ENCODE measurements around the gene ARHGAP10.
"Not testable (repeated sequence)": the region's sequence is repeated elsewhere in the genome, so short reads cannot be mapped to it uniquely, and the experiment has no call there.

The ARHGAP10 gene

DNA sequence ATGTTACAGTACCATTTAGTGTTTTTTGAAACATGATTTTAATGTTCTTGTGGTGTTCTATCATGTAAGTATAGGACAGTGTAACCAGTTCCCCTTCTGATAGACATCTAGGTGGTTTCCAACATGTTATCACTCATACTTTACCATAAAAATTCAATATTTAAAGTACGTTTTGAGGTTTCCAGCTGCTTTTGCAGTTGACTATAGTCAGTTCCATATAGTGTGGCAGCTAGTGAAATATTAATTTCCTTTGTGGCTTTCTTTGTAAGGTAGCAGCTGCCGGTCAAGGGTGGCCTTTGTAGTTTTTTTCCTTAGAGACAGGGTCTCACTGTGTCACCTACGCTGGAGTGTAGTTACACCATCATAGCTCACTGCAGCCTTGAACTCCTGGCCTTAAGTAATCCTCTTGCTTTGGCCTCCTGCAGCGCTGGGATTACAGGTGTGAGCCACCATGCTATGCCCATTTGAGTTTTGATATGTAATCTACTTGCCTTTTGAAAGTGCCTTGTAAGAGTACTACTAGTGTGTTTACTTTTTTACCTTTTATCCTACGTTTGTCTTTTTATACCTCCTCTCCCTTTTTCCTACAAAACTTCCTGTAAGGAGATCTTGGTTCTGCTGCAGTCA, 63.0 kb downstream of the ARHGAP10 start:
- no peak for DNase-seq

DNA sequence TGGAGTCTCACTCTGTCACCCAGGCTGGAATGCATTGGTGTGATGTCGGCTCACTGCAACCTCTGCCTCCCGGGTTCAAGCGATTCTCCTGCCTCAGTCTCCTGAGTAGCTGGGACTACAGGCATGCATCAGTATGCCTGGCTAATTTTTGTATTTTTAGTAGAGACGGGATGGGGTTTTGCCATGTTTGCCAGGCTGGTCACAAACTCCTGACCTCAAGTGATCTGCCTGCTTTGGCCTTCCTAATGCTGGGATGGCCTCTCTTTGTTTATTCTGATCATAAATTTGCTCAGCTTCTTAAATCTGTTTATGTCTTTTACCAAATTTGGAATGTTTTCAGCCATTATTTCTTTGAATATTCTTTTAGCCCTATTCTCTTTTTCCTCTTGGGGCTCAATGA, 67.2 kb downstream of the ARHGAP10 start:
- DNase-seq: not testable (repeated sequence)

DNA sequence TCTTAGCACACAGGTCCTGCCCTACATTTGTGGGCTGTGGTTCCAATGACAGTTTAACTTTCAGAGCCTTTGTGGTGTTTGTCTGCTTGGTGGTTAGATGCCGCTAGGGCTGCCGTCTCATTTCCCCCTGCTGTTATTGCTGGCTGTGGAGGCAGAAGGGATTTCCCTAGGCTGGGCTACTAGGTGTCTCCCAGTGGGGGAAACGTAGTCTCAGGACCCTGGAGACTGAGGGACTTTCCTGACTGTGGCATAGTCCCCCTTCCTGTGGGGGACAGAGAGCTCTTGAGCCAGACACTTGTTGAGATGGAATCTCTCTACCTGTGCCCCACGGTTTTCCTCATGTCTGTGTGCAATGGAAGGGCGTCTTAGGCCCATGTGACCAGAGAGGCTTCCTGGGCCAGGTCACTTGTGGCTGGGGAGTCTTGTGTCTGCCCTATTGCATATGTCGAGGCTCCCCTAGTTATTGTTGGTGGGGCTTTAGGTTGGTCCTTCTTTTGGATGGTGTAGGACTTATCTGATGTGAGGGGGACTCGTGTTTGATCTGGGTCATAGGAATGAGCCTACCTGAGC, 68.2 kb downstream of the ARHGAP10 start:
- peak; percentile 13 to 23 for DNase-seq

DNA sequence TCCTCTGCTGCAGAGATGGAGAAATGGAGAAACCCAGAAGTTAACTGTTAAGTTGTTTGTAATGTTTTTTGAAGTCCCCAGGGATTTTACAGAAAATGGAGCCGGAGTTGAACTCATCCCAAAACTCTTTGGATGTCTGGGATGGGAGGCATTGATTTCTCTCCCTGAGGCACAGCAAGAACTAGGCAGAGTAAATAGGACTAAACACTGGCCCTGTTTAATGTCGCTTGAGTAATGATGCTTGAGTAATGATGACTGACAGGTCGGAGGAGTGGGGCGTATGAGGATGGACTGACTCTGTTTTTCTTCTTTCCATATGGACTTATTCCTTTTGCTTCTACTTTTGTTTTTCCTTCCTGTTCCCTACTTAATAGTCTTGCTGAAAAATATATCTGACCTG, 69.9 kb downstream of the ARHGAP10 start:
- DNase-seq: no peak

DNA sequence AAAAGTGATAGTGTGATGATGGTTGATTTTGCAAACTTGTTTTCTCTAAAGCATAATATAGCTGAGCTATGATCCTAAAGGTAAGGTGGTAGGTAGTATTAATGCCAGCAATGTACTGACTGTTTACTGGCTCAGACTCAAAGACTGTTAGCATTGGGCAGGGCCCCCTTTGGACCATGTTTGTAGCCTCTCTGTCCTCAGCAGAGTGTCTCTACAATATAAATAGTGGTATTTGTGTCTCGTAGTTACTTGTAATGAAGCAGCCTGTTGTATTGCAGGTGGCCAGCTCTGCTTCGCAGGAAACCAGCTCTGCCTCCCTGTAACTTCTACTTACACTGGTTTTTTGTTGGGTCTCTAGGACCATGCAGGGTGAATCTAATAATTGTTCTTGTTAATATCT, 70.5 kb downstream of the ARHGAP10 start:
- no peak for DNase-seq

DNA sequence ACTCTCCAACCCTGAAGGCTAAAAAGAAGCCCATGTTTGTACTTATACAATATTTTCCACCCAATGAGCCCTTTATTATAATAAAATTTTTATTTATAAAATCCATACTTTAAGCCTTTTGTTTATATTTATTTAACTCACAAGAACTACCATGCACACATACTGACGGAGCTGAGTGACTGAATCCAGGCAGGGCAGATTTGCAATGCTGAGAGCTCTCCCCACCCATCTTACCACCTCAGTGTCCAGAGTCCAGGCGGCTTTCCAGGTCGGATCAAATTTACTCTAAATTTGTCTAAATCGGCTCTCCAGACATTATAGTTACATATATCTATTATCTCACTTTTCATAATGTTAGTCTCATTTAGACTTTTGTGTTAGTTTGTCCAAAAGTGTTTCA, 74.1 kb downstream of the ARHGAP10 start:
- DNase-seq: no peak

DNA sequence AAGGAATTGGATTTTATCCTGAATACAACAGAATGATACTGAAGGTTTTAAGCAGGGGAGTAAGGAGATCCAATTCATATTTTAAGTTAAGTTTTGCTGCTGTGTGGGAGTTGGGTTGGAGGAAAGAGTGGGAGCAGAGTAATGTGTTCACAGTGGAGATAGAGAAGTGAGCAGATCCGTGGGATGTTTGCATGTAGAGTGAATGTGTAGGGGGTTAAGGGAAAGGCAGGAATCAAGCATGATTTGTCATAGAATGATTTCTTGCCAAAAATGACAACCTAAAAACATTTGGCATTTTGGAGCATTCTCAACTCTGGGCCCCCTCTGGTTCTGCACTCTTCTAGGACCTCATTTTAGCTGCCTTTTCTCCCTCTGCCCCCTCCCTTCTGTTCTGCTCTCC, 76.6 kb downstream of the ARHGAP10 start:
- DNase-seq: no peak

DNA sequence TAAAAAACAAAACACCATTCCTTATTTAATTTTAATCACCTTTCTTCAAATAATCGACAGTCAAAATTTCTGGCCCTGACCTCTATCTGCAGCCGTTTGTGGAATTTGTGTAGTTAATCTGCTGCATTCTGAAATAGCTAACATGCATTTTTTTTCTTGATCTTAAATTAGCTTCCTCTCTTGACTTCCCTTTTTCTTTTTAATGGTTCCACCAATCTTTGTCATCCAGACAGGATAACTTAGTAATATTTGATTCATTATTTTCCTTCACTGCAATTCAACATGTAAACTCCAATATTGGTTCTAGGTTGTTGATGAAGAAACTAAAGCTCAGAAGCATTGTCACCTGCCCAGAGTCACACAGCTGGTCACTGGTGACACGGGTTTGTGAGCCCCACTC, 77.3 kb downstream of the ARHGAP10 start:
- no peak for DNase-seq

DNA sequence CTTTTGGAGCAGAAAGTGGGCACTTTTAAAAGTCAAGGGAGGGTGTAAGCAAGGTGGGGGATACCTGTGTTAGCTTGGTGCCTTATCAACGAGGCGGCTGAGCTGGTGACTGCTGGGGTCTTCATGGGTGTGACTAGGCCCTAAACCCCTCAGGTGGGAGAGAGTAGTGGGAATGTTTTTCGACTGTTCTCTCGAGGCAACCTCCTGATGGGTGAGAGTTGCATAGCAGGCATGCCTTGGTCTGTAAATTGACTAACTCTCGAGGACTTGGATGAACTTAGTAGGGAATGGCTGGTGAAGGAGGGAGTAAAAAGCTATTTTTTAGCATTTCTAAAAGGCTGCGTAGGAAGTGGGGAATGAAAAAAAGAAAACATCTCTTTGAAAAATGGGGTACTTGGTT, 80.0 kb downstream of the ARHGAP10 start:
- DNase-seq: no peak

DNA sequence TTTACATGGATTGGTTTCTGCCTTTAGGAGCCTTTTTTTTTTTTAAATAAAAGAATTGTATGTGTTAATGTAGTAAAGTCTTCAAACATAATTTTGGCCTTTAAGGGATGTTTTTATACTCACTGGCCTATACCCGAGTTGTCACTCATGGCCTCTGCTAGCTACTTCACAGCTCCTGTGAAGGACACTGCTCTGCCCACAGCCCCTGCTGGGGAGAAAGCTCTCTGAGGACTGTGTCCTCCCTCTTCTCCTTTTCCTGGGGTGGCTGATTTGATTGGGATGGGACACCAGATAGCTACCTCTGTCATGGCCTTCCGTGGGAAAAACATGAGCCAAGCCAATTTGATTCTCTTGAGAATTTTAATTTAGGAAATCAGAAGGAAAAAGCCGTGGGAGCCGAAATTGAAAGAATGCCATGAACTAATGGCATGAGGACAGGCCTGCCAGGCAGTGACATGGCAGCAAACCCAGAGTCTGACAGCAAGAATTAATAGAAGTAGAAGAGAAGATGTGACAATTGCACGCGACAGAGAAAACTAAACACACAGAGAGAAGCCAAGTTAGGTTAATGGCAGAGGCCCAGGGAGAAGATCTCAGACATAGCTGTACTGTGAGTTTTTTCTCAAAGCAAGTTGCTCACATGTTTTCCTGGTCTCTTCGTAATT, 81.4 kb downstream of the ARHGAP10 start:
- no peak for DNase-seq

DNA sequence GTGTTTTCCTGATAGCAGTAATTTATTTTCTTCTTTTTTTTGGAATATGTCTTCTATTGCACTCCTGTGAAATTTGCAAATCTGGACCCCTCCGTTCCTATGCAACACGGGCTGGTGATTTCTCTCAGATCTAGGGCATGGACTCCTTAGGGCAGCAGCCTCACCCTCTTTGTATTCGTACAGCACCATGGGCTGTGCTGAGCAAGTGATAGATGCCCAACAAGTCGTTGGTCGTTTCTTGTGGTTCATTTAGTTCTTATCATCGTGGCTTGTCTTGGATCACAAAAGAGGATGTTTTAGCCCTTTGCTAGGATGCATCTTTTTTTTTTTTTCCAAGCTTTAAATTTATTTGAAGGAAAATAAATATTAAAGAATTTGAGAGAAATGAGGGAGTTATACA, 82.1 kb downstream of the ARHGAP10 start:
- DNase-seq: no peak

DNA sequence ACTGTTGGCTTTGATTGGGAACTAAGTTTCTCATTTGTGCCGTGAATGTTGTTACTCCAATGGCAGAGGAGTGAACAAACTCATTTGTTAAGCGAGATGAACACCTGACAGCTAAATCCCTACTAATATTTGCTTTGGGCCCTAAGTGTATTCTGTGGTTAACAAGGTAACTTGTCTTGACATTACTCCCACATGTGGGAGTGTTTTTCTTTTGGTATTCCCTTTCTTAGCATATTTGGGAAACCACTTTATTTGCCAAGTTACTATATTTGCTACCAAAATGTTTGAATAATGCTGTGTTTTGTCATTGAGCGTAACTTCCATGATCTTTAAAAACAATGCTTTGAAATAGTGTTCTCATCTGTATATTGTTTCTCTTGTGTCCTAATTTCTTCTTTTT, 82.5 kb downstream of the ARHGAP10 start:
- no peak for DNase-seq

DNA sequence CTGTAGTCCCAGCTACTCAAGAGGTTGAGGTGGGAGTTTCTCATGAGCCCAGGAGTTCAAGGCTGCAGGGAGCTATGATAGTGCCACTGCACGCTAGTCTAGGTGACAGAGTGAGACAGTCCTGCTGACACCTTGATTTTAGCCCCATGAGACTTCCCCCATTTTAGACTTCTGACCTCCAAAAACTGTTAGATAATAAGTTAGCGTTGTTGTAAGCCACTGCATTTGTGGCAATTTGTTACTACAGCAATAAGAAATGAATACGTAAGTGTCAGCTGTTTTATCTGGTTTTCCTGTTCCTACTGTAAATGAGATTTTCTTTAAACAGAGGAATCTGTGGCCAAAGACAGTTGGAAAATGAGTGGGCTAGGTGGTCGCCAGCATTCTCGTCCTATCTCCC, 83.9 kb downstream of the ARHGAP10 start:
- no peak for DNase-seq

DNA sequence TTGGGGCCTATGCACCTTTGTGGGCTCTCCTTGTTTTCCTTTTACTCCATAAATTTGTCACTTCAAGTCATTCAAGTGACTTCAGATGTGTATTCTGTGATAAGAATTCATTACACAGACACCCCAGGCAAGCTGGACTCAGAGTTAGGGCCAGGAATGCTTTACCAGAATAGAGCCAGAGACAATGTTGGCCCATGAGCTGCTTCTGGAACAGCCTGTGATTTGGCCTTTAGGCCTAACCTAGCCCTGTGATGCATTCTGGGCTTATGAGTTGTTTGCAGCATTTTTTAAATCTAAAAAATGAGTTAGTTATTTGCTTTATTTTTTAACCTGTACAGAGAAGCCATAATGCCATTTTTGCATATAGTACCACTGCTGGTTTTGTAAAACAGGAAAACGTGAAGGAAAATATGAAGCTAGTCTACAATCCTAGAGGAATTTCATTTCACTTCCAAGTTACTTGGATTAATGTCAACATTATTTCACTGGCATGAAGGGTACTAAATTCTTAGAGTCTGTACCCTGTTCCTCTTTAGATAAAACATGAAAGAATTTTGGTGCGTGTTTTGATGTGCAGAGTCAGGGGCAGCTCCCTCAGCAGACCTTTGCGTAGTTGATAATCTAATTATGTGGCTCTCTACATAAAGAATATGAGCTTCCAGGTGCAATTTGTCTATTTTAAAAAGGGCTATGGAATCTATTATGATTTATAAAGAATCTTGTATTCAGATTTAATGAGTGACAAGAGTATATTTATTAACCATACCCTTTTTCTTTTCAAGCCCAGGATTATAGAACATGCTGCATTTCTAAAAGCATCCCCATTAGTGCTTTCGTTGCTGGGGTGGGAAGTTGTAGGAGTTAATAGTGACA, 84.7 kb downstream of the ARHGAP10 start:
- no peak for DNase-seq

DNA sequence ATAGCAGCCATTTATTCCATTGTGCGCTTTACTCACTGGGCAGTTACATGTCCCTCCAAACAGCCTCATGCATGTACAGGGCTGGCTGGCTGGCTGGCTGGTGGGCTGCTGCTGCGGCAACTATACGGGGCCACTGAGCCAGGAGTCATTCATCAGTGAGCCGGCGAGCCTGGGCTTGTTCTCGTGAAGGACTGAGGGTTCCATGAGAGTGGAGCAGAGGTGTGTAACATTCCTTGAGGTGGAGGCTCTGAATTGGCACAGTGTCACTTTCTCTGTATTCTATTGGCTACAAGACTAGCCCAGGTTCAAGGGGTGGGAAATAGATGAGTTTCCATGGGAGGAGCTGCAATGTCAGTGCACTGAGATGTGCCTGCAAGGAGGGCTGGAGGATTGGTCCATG, 89.1 kb downstream of the ARHGAP10 start:
- no peak for DNase-seq

DNA sequence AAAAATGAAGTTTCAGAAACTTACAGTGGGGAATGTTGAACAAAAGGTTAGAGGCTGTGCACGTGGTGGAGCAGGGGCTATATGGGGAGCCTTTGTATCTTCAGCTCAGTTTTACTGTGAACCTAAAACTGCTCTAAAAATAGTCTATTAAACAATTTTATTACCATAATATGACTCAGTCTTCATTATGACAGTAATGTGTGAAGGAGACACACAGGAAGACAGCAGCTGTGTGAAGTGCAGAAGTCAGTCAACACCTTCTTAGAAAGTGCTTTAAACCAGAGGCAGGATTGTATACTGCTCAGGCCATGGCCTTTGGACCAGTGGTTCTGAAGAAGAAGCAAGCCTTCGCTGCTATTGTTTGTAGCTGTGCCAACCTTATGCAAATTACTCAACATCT, 89.7 kb downstream of the ARHGAP10 start:
- DNase-seq: no peak

DNA sequence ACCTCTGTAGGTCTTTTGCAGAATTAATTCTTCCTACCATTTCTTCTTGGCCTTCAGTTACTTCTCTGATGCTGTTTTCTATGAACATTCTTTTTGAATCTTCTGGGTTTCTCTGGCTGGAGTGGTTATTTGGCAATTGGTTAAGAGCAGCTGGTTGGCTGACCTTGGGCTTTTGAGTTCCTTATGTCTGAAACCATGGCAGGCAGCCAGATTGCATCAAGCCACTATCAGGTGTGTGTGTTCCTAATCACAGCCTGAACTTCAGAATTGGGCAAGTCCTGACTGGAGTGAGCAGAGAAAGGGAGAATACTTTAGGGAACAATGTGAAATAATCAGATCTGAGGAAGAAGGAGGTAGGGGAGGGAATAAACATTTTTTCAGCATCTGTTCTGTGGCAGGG, 90.2 kb downstream of the ARHGAP10 start:
- no peak for DNase-seq

DNA sequence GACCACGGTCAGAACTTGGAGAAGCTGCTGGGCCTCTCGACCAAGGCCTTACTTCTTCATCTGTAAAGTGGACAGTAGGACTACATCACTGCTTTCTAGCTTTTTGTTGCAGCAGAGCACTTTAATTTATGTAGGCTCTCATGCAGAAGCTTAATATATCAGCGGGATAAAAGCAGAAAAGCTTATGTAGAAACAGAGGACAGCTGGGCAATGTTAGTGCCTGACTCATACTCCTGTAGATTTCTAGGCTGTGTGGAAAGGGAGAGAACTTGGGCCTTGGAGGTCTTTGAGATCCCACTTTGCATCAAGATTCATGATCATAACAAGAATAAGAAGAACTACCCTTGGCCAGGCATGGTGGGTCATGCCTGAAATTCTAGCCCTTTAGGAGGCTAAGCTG, 91.2 kb downstream of the ARHGAP10 start:
- no peak for DNase-seq

DNA sequence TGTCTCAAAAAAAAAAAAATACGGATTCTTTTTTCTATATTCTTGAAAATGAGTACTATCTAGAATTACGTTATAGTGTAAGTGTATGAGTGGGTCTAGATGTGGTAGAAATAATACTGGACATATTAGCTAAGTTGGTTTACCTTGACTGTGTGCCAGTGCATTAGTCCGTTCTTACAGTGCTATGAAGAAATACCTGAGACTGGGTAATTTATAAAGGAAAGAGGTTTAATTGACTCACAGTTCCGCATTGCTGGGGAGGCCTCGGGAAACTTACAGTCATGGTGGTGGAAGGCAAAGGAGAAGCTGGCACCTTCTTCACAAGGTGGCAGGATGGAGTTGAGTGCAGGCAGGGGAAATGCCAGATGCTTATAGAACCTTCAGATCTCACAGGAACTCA, 92.4 kb downstream of the ARHGAP10 start:
- DNase-seq: no peak

DNA sequence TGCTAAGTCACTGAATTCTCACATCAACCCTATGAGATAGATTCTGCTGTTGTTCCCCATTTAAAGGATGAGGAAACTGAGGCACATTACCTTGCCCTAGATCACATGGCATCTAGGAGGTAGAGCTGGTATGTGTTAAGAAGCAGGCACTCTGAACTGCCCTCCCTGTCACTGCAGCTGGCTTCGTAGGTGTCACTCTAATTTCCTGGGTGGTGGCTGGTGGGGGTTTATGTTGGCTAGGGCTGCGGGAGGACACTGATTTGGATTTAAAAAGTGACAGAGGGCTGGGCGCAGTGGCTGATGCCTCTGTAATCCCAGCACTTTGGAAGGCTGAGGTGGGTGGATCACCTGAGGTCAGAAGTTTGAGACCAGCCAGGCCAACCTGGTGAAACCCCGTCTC, 93.0 kb downstream of the ARHGAP10 start:
- no peak for DNase-seq

DNA sequence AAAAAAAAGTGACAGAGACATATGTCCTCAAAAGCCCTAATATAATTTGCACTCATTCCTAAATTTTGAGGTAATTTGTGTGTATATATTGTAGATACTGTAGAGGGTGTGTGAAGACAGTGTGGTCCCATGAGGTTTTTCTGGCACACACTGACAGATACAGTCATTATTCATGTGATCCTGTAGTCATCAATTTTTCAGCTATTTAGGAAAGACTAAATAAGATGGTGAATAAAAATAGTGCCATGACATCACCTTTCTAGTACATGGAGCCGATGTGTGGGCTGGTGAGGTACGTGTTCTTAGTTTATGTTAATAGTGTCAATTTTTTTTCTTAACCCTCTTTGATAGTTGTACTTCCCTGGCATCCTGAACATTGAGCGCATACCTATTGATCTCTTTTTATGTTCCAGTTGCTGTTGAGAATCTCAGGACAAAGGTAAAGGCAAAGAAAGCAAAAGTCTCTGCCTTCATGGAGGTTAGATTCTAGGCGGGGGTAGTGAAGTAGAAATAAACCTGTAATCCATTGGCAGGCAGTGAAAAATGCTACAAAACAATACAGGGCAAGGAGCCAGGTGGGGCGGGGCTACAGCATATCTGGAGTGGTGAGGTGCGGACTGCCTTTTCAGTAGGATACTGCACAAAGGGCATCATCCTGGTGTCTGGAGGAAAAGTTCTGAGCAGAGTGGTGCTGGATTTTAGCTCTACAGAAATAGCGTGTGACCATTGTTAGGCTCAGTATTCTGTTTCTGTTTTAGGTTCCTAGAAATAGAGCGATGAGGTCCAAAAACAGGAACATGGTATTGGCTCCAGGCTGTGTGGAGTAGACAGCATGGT, 93.8 kb downstream of the ARHGAP10 start:
- no peak for DNase-seq

DNA sequence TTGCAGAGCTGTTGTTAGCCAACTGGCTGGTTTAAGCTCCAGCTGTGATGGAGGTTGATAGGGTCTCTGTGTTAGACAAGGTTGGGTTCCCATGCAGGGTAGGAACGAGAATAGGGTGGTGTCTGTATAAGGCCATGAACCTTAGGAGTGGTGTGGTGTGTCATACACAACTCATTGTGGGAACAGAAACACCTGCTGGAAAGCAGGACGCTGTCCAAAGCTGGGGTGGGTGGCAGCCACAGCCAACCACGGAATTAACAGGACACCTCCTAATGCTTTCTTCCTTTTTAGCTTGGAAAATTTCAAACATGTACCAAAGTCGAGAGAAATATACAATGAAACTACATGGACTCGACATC, 94.4 kb downstream of the ARHGAP10 start:
- DNase-seq: no peak

DNA sequence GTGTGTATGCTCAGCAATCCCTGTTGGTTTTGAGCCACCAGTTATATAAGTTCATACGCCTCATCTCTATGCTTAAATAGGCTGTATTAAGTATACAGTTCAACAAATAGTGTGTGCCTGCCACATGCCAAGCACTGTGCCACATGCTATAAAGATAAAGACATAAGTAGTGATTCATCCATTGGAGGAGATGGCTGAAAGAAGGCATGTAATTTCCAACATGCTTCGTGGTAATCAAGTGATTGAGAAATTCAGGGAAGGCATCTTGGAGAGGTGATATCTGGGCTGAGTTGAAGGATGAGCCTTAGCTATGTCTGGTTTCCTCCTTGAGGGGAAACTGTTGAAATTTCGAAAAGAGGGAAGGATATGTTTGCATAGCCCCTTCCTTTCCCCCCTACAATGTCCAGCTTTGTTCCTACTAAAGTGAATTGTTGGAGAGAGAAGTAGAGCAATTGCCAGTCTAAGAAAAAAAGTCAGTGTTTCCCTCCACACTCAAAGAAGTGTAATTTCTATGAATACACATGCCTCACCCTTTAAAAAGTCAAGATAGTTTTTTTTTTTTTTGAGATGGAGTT, 96.5 kb downstream of the ARHGAP10 start:
- no peak for DNase-seq

All from activated CD4-positive, alpha-beta T cell treated with anti-CD3 and anti-CD28 coated beads, Interleukin-2, amount 50 U/mL, for 4 hours (primary cell).